GM06990 (cell line): ENCODE data around the gene HOXA11.

Source experiments
- DNase-seq: peaks from one replicate; pipeline ENCODE4 v3.0.0-alpha.2; 2011; ENCODE audit not compliant: insufficient read length; ENCODE audit errors: extremely low read depth
- H3K27me3 ChIP-seq: replicated peaks from 2 replicates; pipeline ENCODE4 v1.6.0; 2011; ENCODE audit warnings: low read length; ENCODE audit not compliant: control insufficient read depth, insufficient read depth
- H3K36me3 ChIP-seq: 2 replicates; pipeline ENCODE4 v1.5.1; 2011; ENCODE audit warnings: low read length; ENCODE audit not compliant: control insufficient read depth, insufficient read depth
- H3K4me3 ChIP-seq: replicated peaks from 2 replicates; pipeline ENCODE4 v1.5.1; 2011; ENCODE audit warnings: low read depth, mild to moderate bottlenecking, control low read depth, low read length
- TF ChIP-seq, protein P1 (sequence below): IDR thresholded peaks from 2 replicates; pipeline ENCODE4 v1.5.1; 2011; ENCODE audit warnings: low read length, control low read depth, mild to moderate bottlenecking, inconsistent platforms; ENCODE audit not compliant: insufficient read depth, poor library complexity, severe bottlenecking

The HOXA11 gene

GRCh38 chr7:27184337-27185012 is 557 bp downstream of the HOXA11 start:
- TF ChIP-seq, protein P1, sequence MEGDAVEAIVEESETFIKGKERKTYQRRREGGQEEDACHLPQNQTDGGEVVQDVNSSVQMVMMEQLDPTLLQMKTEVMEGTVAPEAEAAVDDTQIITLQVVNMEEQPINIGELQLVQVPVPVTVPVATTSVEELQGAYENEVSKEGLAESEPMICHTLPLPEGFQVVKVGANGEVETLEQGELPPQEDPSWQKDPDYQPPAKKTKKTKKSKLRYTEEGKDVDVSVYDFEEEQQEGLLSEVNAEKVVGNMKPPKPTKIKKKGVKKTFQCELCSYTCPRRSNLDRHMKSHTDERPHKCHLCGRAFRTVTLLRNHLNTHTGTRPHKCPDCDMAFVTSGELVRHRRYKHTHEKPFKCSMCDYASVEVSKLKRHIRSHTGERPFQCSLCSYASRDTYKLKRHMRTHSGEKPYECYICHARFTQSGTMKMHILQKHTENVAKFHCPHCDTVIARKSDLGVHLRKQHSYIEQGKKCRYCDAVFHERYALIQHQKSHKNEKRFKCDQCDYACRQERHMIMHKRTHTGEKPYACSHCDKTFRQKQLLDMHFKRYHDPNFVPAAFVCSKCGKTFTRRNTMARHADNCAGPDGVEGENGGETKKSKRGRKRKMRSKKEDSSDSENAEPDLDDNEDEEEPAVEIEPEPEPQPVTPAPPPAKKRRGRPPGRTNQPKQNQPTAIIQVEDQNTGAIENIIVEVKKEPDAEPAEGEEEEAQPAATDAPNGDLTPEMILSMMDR, result no peak
- Histone ChIP-seq H3K36me3 (no peaks in the 10 kb centered on the region), H3K4me3 (peak overlapping the region; percentile 43), H3K27me3 (peaks cover 6% of the 10 kb centered on the region)
- no peak for DNase-seq

- H3K27me3 ChIP-seq, result peaks cover 6% of the 10 kb centered on the region
- H3K4me3 ChIP-seq, result peak overlapping the region; percentile 43
- TF ChIP-seq, protein P1, result no peak
- H3K36me3 ChIP-seq, result no peaks in the 10 kb centered on the region
- DNase-seq, result no peak
Measured at GRCh38 chr7:27183682-27184336, 1.2 kb downstream of the HOXA11 start.

GRCh38 chr7:27182861-27183681 is 2.0 kb downstream of the HOXA11 start:
- no peak for DNase-seq
- Histone ChIP-seq H3K27me3 (peaks cover 6% of the 10 kb centered on the region), H3K4me3 (no peak overlapping the region), H3K36me3 (no peaks in the 10 kb centered on the region)
- TF ChIP-seq, protein P1, result no peak

GRCh38 chr7:27182285-27182841 is 2.7 kb downstream of the HOXA11 start:
- Histone ChIP-seq H3K36me3 (no peaks in the 10 kb centered on the region), H3K4me3 (no peak overlapping the region), H3K27me3 (peaks cover 6% of the 10 kb centered on the region)
- DNase-seq, result no peak
- TF ChIP-seq, protein P1, result no peak

DNA sequence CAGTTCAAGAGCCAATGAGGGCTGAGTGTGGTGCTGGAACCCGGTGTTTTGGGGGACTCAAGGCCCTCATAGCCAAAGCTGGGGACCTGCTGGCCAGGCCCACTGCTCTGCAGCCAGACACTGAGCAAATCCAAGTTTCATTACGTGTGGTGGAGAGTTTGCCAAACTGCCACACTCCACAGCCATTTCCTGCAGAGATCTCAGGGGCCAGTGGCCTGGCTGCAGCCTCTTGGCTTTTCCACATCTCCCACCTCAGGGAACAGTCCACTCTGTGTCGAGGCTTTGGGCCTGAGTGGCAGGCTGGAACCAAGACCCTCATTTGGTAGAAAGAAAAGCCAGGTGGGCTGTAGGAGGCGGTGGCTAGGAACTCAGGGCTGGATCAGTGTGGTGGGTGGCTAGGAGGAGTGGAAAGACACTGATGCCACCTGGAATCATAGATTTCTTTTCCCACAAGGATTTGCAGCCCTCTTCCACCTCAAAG is 3.2 kb downstream of the HOXA11 start:
- Histone ChIP-seq H3K4me3 (no peak overlapping the region), H3K36me3 (no peaks in the 10 kb centered on the region), H3K27me3 (peaks cover 6% of the 10 kb centered on the region)
- TF ChIP-seq, protein P1, result no peak
- no peak for DNase-seq
